Measurements from ENCODE around the gene ATPAF1. TPM values are rescaled to one million over a fixed set of nuclear protein-coding genes. Genes with fewer than 3 reads are reported as not detected.
A peak's percentile ranks its signal among the peaks of the same experiment; 100 is the strongest.

Gene ATPAF1
- total and polyA plus RNA-seq, 4 donors = 26.9 to 39.4 (median 33.6) TPM

DNA sequence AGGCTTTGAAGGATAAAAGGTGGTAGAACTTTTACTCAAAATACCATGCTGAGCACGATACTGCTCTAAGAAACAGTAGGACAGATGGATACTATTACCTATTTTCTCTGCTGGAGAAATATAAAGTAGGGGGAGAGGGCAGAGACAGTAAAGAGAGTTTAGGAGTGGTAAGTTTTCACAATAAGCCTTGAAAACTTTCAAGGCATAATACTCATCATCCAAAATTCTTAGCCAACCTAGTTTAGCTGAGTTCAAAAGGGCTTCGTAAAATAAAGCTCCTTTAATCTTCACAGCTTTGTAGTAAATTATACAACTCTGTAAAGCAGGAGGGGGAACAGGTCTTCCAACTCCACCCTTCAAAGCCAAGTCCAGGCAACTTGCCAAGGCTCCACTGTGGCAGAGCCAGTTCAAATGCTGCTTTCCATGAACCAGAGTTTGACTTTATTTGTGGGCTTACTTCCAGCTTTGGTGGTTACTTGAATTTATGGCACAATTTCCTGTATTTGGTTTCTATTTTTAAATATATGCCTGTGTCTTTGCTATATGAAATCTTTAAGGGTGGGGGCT lies 19.0 kb upstream of the ATPAF1 start:
- peaks cover 2 to 18% of the 10 kb centered on the region in 2 donors for H3K36me3 ChIP-seq (ENCODE audit: control insufficient read depth in 1 of 2, insufficient read depth in 2 of 2, low read length in 1 of 2)
- H3K27ac ChIP-seq (ENCODE audit: low read depth in 1 of 2, low read length in 2 of 2) = no peak overlapping the region
- no peaks in the 10 kb centered on the region for H3K9me3 ChIP-seq (ENCODE audit: control insufficient read depth, low read length)
- H3K27me3 ChIP-seq (ENCODE audit: control insufficient read depth in 1 of 2, insufficient read depth in 2 of 2, low read length in 1 of 2) = no peaks in the 10 kb centered on the region
- WGBS, 2 donors = 27 to 30% methylated on average over 2 of the region's 2 CpGs
- no peaks in the 10 kb centered on the region for H3K4me1 ChIP-seq (ENCODE audit: control insufficient read depth in 1 of 2, insufficient read depth in 2 of 2, low read length in 2 of 2)
- intact Hi-C loops (cut with DNase I) = no loop called here
- peak; percentile 85 to 87 for DNase-seq
- no peak overlapping the region for H3K4me3 ChIP-seq (ENCODE audit: low read length in 2 of 2)
- ATAC-seq (ENCODE audit: low FRiP score) = no peak

GRCh38 chr1:46686255-46686654 lies 18.1 kb upstream of the ATPAF1 start:
- Histone ChIP-seq H3K27me3 (ENCODE audit: control insufficient read depth in 1 of 2, insufficient read depth in 2 of 2, low read length in 1 of 2) (no peaks in the 10 kb centered on the region), H3K4me1 (ENCODE audit: control insufficient read depth in 1 of 2, insufficient read depth in 2 of 2, low read length in 2 of 2) (no peaks in the 10 kb centered on the region), H3K36me3 (ENCODE audit: control insufficient read depth in 1 of 2, insufficient read depth in 2 of 2, low read length in 1 of 2) (peaks cover 4 to 20% of the 10 kb centered on the region in 2 donors), H3K9me3 (ENCODE audit: control insufficient read depth, low read length) (no peaks in the 10 kb centered on the region), H3K27ac (ENCODE audit: low read depth in 1 of 2, low read length in 2 of 2) (no peak overlapping the region), H3K4me3 (ENCODE audit: low read length in 2 of 2) (no peak overlapping the region)
- intact Hi-C loops (cut with DNase I) = no loop called here
- ATAC-seq (ENCODE audit: low FRiP score) (no peak), DNase-seq (no peak)
- WGBS, 2 donors = 71 to 92% methylated on average over 1 of the region's 1 CpG

DNA sequence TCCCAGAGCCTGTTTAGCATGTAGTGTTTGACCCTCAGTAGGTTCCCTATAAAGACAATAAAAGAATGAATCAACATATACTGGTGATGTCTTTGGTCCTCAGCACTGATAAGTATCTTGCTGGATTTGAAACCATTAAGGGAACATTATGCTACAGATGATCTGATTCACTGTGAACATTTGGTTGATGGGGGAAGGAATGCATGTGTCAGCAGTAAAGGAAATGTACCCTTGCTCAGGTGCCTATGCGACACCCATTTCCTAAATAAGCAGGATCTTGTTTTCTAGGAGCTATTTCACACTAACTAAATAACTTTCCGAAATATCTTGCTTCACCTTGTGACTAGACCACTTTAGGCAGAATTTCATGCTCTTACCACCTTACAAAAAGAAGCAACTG lies 16.5 kb upstream of the ATPAF1 start:
- WGBS, 2 donors = 93 to 97% methylated on average over 2 of the region's 2 CpGs
- no peak for ATAC-seq (ENCODE audit: low FRiP score)
- intact Hi-C loops (cut with DNase I) = no loop called here
- Histone ChIP-seq H3K27me3 (ENCODE audit: control insufficient read depth in 1 of 2, insufficient read depth in 2 of 2, low read length in 1 of 2) (no peaks in the 10 kb centered on the region), H3K4me1 (ENCODE audit: control insufficient read depth in 1 of 2, insufficient read depth in 2 of 2, low read length in 2 of 2) (no peaks in the 10 kb centered on the region), H3K4me3 (ENCODE audit: low read length in 2 of 2) (no peak overlapping the region), H3K9me3 (ENCODE audit: control insufficient read depth, low read length) (no peaks in the 10 kb centered on the region), H3K27ac (ENCODE audit: low read depth in 1 of 2, low read length in 2 of 2) (no peak overlapping the region), H3K36me3 (ENCODE audit: control insufficient read depth in 1 of 2, insufficient read depth in 2 of 2, low read length in 1 of 2) (peaks cover 4 to 18% of the 10 kb centered on the region in 2 donors)
- DNase-seq = no peak

DNA sequence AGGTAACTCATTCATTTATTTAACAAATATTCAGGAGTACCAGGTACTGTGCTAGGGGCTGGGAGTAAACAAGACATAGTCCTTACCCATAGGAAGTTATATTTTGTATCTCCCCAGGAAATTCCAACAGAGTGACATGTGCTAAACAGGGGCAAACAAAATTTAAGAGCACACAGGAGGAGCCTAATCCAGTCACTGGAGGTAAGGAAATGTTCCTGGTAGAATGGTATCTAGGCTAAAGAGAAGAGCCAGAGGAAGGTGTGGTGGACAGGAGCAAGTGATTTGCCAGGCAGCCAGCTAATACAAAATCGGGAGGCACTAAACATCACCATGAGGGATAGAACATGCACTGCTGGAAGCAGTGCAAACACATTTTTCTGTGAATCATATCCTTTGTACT lies 13.9 kb upstream of the ATPAF1 start:
- H3K4me3 ChIP-seq (ENCODE audit: low read length in 2 of 2) = no peak overlapping the region
- WGBS, 2 donors = 72 to 80% methylated on average over 1 of the region's 1 CpG
- ATAC-seq (ENCODE audit: low FRiP score) (no peak), DNase-seq (no peak)
- H3K36me3 ChIP-seq (ENCODE audit: control insufficient read depth in 1 of 2, insufficient read depth in 2 of 2, low read length in 1 of 2) = peaks cover 5 to 11% of the 10 kb centered on the region in 2 donors
- intact Hi-C loops (cut with DNase I) = no loop called here
- H3K27me3 ChIP-seq (ENCODE audit: control insufficient read depth in 1 of 2, insufficient read depth in 2 of 2, low read length in 1 of 2) = no peaks in the 10 kb centered on the region
- no peak overlapping the region for H3K27ac ChIP-seq (ENCODE audit: low read depth in 1 of 2, low read length in 2 of 2)
- no peaks in the 10 kb centered on the region for H3K4me1 ChIP-seq (ENCODE audit: control insufficient read depth in 1 of 2, insufficient read depth in 2 of 2, low read length in 2 of 2)
- no peaks in the 10 kb centered on the region for H3K9me3 ChIP-seq (ENCODE audit: control insufficient read depth, low read length)

- Histone ChIP-seq H3K9me3 (ENCODE audit: control insufficient read depth, low read length) (no peaks in the 10 kb centered on the region), H3K4me3 (ENCODE audit: low read length in 2 of 2) (no peak overlapping the region), H3K36me3 (ENCODE audit: control insufficient read depth in 1 of 2, insufficient read depth in 2 of 2, low read length in 1 of 2) (peaks cover 7 to 11% of the 10 kb centered on the region in 2 donors), H3K27me3 (ENCODE audit: control insufficient read depth in 1 of 2, insufficient read depth in 2 of 2, low read length in 1 of 2) (no peaks in the 10 kb centered on the region), H3K4me1 (ENCODE audit: control insufficient read depth in 1 of 2, insufficient read depth in 2 of 2, low read length in 2 of 2) (no peaks in the 10 kb centered on the region), H3K27ac (ENCODE audit: low read depth in 1 of 2, low read length in 2 of 2) (no peak overlapping the region)
- DNase-seq = no peak
- no peak for ATAC-seq (ENCODE audit: low FRiP score)
- intact Hi-C loops (cut with DNase I) = no loop called here
- WGBS, 2 donors = 76 to 81% methylated on average over 1 of the region's 1 CpG
These were observed 13.3 kb upstream of the ATPAF1 start for GRCh38 chr1:46681333-46682034.

GRCh38 chr1:46679789-46680573 lies 11.8 kb upstream of the ATPAF1 start:
- no peaks in the 10 kb centered on the region for H3K9me3 ChIP-seq (ENCODE audit: control insufficient read depth, low read length)
- no peak overlapping the region for H3K4me3 ChIP-seq (ENCODE audit: low read length in 2 of 2)
- no peaks in the 10 kb centered on the region for H3K4me1 ChIP-seq (ENCODE audit: control insufficient read depth in 1 of 2, insufficient read depth in 2 of 2, low read length in 2 of 2)
- peaks cover 7 to 11% of the 10 kb centered on the region in 2 donors for H3K36me3 ChIP-seq (ENCODE audit: control insufficient read depth in 1 of 2, insufficient read depth in 2 of 2, low read length in 1 of 2)
- no peak overlapping the region for H3K27ac ChIP-seq (ENCODE audit: low read depth in 1 of 2, low read length in 2 of 2)
- DNase-seq (no peak), ATAC-seq (ENCODE audit: low FRiP score) (no peak)
- WGBS, 2 donors = 97 to 98% methylated on average over 6 of the region's 6 CpGs
- H3K27me3 ChIP-seq (ENCODE audit: control insufficient read depth in 1 of 2, insufficient read depth in 2 of 2, low read length in 1 of 2) = no peaks in the 10 kb centered on the region
- intact Hi-C loops (cut with DNase I) = no loop called here

DNA sequence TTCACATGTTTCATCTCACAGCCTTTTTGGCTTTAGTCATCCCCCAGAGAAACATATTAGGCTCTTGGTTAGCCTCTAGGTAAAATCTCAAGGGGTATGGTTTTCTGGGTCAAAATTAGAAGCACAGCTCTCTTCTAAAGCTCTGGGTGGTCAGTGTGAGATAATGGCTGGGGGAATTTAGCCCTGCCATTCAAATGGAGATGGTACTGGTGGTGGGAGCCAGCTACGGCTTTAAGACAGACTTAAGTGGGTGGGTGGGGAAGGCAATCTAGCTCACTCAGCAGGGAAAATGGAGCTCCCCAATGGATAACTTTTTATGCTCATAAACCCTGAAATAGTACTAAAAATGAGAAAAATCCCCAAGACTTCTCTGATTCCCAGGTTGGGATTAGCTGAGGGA lies 9.2 kb upstream of the ATPAF1 start:
- Histone ChIP-seq H3K27ac (ENCODE audit: low read depth in 1 of 2, low read length in 2 of 2) (no peak overlapping the region), H3K4me3 (ENCODE audit: low read length in 2 of 2) (no peak overlapping the region), H3K4me1 (ENCODE audit: control insufficient read depth in 1 of 2, insufficient read depth in 2 of 2, low read length in 2 of 2) (no peaks in the 10 kb centered on the region), H3K27me3 (ENCODE audit: control insufficient read depth in 1 of 2, insufficient read depth in 2 of 2, low read length in 1 of 2) (no peaks in the 10 kb centered on the region), H3K9me3 (ENCODE audit: control insufficient read depth, low read length) (no peaks in the 10 kb centered on the region), H3K36me3 (ENCODE audit: control insufficient read depth in 1 of 2, insufficient read depth in 2 of 2, low read length in 1 of 2) (peaks cover 5 to 6% of the 10 kb centered on the region in 2 donors)
- WGBS, 2 donors = 90 to 93% methylated on average over 1 of the region's 1 CpG
- intact Hi-C loops (cut with DNase I) = no loop called here
- DNase-seq = no peak
- no peak for ATAC-seq (ENCODE audit: low FRiP score)

DNA sequence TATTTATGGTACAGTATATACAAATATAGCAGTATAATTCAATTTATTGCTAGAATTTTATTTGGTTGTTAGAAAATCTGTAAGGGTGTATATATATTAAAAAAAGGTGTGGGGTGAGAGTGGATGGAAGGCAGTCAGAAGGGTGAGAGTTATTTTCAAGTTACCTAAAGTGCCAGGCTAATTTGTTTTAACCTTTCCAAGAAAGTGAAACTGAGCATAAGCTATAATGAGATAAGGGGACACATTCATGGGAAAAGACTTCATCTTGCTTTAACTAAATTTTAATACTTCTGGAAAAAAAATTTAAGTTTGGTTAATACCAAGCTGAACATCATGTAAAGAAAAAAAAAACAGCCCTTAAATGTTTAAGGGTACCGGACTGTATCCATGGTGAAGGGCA lies 8.4 kb upstream of the ATPAF1 start:
- Histone ChIP-seq H3K27ac (ENCODE audit: low read depth in 1 of 2, low read length in 2 of 2) (no peak overlapping the region), H3K4me1 (ENCODE audit: control insufficient read depth in 1 of 2, insufficient read depth in 2 of 2, low read length in 2 of 2) (no peaks in the 10 kb centered on the region), H3K36me3 (ENCODE audit: control insufficient read depth in 1 of 2, insufficient read depth in 2 of 2, low read length in 1 of 2) (peaks cover 3 to 5% of the 10 kb centered on the region in 2 donors), H3K27me3 (ENCODE audit: control insufficient read depth in 1 of 2, insufficient read depth in 2 of 2, low read length in 1 of 2) (no peaks in the 10 kb centered on the region), H3K4me3 (ENCODE audit: low read length in 2 of 2) (no peak overlapping the region), H3K9me3 (ENCODE audit: control insufficient read depth, low read length) (no peaks in the 10 kb centered on the region)
- ATAC-seq (ENCODE audit: low FRiP score) (no peak), DNase-seq (no peak)
- intact Hi-C loops (cut with DNase I) = no loop called here
- 93 to 96% methylated on average over 1 of the region's 1 CpG for WGBS, 2 donors

Measured in aorta (tissue), 5 donors.